Kidney glomerular epithelial cell (primary cell): Measurements from ENCODE around the gene ACTR6.
"Not testable (repeated sequence)": the region's sequence is repeated elsewhere in the genome, so short reads cannot be mapped to it uniquely, and the experiment has no call there.

Experiments used
- DNase-seq: peaks from one replicate; lab custom pipeline; 2025; lab: John Stamatoyannopoulos, UW

ACTR6 gene

GRCh38 chr12:100222173-100222572, 21.6 kb downstream of the ACTR6 start:
- DNase-seq, result not testable (repeated sequence)

- no peak for DNase-seq
These were observed 24.9 kb downstream of the ACTR6 start for GRCh38 chr12:100225491-100225890.

GRCh38 chr12:100229036-100229635, 28.5 kb downstream of the ACTR6 start:
- DNase-seq, result no peak

GRCh38 chr12:100229876-100230275, 29.3 kb downstream of the ACTR6 start:
- DNase-seq, result no peak

GRCh38 chr12:100231873-100232272, 31.3 kb downstream of the ACTR6 start:
- not testable (repeated sequence) for DNase-seq

GRCh38 chr12:100234166-100234565, 33.6 kb downstream of the ACTR6 start:
- DNase-seq, result no peak

- DNase-seq, result peak; percentile 29
These were observed 34.1 kb downstream of the ACTR6 start for GRCh38 chr12:100234591-100235304.

GRCh38 chr12:100238801-100239200, 38.2 kb downstream of the ACTR6 start:
- DNase-seq, result no peak

GRCh38 chr12:100239589-100239988, 39.0 kb downstream of the ACTR6 start:
- DNase-seq, result no peak

- DNase-seq, result no peak
These were observed 42.5 kb downstream of the ACTR6 start for GRCh38 chr12:100243137-100243536.

- no peak for DNase-seq
These were observed 47.1 kb downstream of the ACTR6 start for GRCh38 chr12:100247765-100248164.

- no peak for DNase-seq
These were observed 48.3 kb downstream of the ACTR6 start for GRCh38 chr12:100248886-100249285.

GRCh38 chr12:100249941-100250340, 49.3 kb downstream of the ACTR6 start:
- DNase-seq, result no peak

- DNase-seq, result peak; percentile 82
These were observed 51.3 kb downstream of the ACTR6 start for GRCh38 chr12:100251917-100252316.

GRCh38 chr12:100253437-100253836, 52.8 kb downstream of the ACTR6 start:
- DNase-seq, result peak; percentile 2

GRCh38 chr12:100254876-100255275, 54.3 kb downstream of the ACTR6 start:
- no peak for DNase-seq

GRCh38 chr12:100258127-100258526, 57.5 kb downstream of the ACTR6 start:
- no peak for DNase-seq

GRCh38 chr12:100263131-100263530, 62.5 kb downstream of the ACTR6 start:
- no peak for DNase-seq

GRCh38 chr12:100265107-100265506, 64.5 kb downstream of the ACTR6 start:
- not testable (repeated sequence) for DNase-seq

GRCh38 chr12:100265732-100266584, 65.3 kb downstream of the ACTR6 start:
- DNase-seq, result no peak

GRCh38 chr12:100266585-100266834, 65.9 kb downstream of the ACTR6 start:
- DNase-seq, result no peak

GRCh38 chr12:100266835-100267602, 66.4 kb downstream of the ACTR6 start, which contains the start of the genes DEPDC4 and SCYL2:
Gene DEPDC4, minus strand, starts transcription at chr12:100267079. Its CDS starts 3 bp downstream, at chr12:100267076.
Gene SCYL2, plus strand, starts transcription at chr12:100267177. Its CDS starts 15,794 bp downstream, at chr12:100282971.
- peak; percentile 97 for DNase-seq
